GM18858 (cell line): ENCODE measurements around the gene ARFGAP1.

ENCODE experiments used
- ATAC-seq: cut with Tn5 transposase; IDR thresholded peaks from one replicate; pipeline ENCODE4 v1.9.1; 2021; ENCODE audit not compliant: unreplicated experiment

ARFGAP1 gene

GRCh38 chr20:63277466-63278272, 5.1 kb downstream of the ARFGAP1 start:
- no peak for ATAC-seq

- ATAC-seq: no peak
Observed at GRCh38 chr20:63278661-63279060, 6.0 kb downstream of the ARFGAP1 start.

GRCh38 chr20:63279931-63280330, 7.3 kb downstream of the ARFGAP1 start:
- no peak for ATAC-seq

- no peak for ATAC-seq
Observed at GRCh38 chr20:63280371-63280770, 7.8 kb downstream of the ARFGAP1 start.

GRCh38 chr20:63280929-63281545, 8.4 kb downstream of the ARFGAP1 start:
- ATAC-seq: no peak

- ATAC-seq: no peak
Observed at GRCh38 chr20:63281742-63282665, 9.4 kb downstream of the ARFGAP1 start.

- ATAC-seq: no peak
Observed at GRCh38 chr20:63282946-63283345, 10.3 kb downstream of the ARFGAP1 start.

- no peak for ATAC-seq
Observed at GRCh38 chr20:63283397-63284082, 10.9 kb downstream of the ARFGAP1 start.

- ATAC-seq: no peak
Observed at GRCh38 chr20:63284083-63284440, 11.4 kb downstream of the ARFGAP1 start.

GRCh38 chr20:63284544-63284949, 11.9 kb downstream of the ARFGAP1 start:
- no peak for ATAC-seq

GRCh38 chr20:63284981-63285524, 12.4 kb downstream of the ARFGAP1 start:
- ATAC-seq: no peak

- no peak for ATAC-seq
Observed at GRCh38 chr20:63285636-63286615, 13.3 kb downstream of the ARFGAP1 start.

GRCh38 chr20:63286781-63287696, 14.4 kb downstream of the ARFGAP1 start:
- no peak for ATAC-seq

GRCh38 chr20:63287697-63288580, 15.3 kb downstream of the ARFGAP1 start:
- ATAC-seq: no peak

GRCh38 chr20:63288581-63289251, 16.1 kb downstream of the ARFGAP1 start:
- no peak for ATAC-seq

GRCh38 chr20:63289311-63290135, 16.9 kb downstream of the ARFGAP1 start:
- ATAC-seq: no peak
